ENCODE data around the gene TBX15. TPM values are rescaled to one million over a fixed set of nuclear protein-coding genes. Genes with fewer than 3 reads are reported as not detected.
A peak's percentile ranks its signal among the peaks of the same experiment; 100 is the strongest.

Gene TBX15
- total RNA-seq, 1 experiment from 2014 or later, result not detected

GRCh38 chr1:119003413-119004128 is 15.4 kb upstream of the TBX15 start:
- no peak for DNase-seq (ENCODE audit: low read depth)
- in situ Hi-C loops (cut with HindIII; ENCODE audit: low pct_unique_long_range_greater_than_20kb, low sequenced_read_pairs), result no loop called here

GRCh38 chr1:119002028-119002686 is 14.0 kb upstream of the TBX15 start:
- in situ Hi-C loops (cut with HindIII; ENCODE audit: low pct_unique_long_range_greater_than_20kb, low sequenced_read_pairs), result no loop called here
- peak; percentile 19 for DNase-seq (ENCODE audit: low read depth)

- in situ Hi-C loops (cut with HindIII; ENCODE audit: low pct_unique_long_range_greater_than_20kb, low sequenced_read_pairs), result no loop called here
Observed at GRCh38 chr1:119001181-119002027, 13.3 kb upstream of the TBX15 start.

GRCh38 chr1:119000371-119001180 is 12.4 kb upstream of the TBX15 start:
- in situ Hi-C loops (cut with HindIII; ENCODE audit: low pct_unique_long_range_greater_than_20kb, low sequenced_read_pairs), result no loop called here

More at GRCh38 chr1:119001181-119002027, 13.3 kb upstream of the TBX15 start:
- DNase-seq (ENCODE audit: low read depth), result no peak

GRCh38 chr1:118999348-119000071 is 11.4 kb upstream of the TBX15 start:
- in situ Hi-C loops (cut with HindIII; ENCODE audit: low pct_unique_long_range_greater_than_20kb, low sequenced_read_pairs), result no loop called here

More at GRCh38 chr1:119000371-119001180, 12.4 kb upstream of the TBX15 start:
- DNase-seq (ENCODE audit: low read depth), result no peak

GRCh38 chr1:118998171-118998570 is 10.0 kb upstream of the TBX15 start:
- in situ Hi-C loops (cut with HindIII; ENCODE audit: low pct_unique_long_range_greater_than_20kb, low sequenced_read_pairs), result no loop called here
- no peak for DNase-seq (ENCODE audit: low read depth)

More at GRCh38 chr1:118999348-119000071, 11.4 kb upstream of the TBX15 start:
- DNase-seq (ENCODE audit: low read depth), result no peak

- DNase-seq (ENCODE audit: low read depth), result no peak
- in situ Hi-C loops (cut with HindIII; ENCODE audit: low pct_unique_long_range_greater_than_20kb, low sequenced_read_pairs), result no loop called here
Observed at GRCh38 chr1:118997225-118997624, 9.1 kb upstream of the TBX15 start.

- DNase-seq (ENCODE audit: low read depth), result no peak
- in situ Hi-C loops (cut with HindIII; ENCODE audit: low pct_unique_long_range_greater_than_20kb, low sequenced_read_pairs), result no loop called here
Observed at GRCh38 chr1:118995312-118996016, 7.3 kb upstream of the TBX15 start.

GRCh38 chr1:118993700-118994026 is 5.5 kb upstream of the TBX15 start:
- in situ Hi-C loops (cut with HindIII; ENCODE audit: low pct_unique_long_range_greater_than_20kb, low sequenced_read_pairs), result no loop called here
- no peak for DNase-seq (ENCODE audit: low read depth)

- in situ Hi-C loops (cut with HindIII; ENCODE audit: low pct_unique_long_range_greater_than_20kb, low sequenced_read_pairs), result no loop called here
- DNase-seq (ENCODE audit: low read depth), result no peak
Observed at GRCh38 chr1:118992868-118993699, 4.9 kb upstream of the TBX15 start.

GRCh38 chr1:118992237-118992825 is 4.2 kb upstream of the TBX15 start:
- no peak for DNase-seq (ENCODE audit: low read depth)
- in situ Hi-C loops (cut with HindIII; ENCODE audit: low pct_unique_long_range_greater_than_20kb, low sequenced_read_pairs), result no loop called here

- in situ Hi-C loops (cut with HindIII; ENCODE audit: low pct_unique_long_range_greater_than_20kb, low sequenced_read_pairs), result no loop called here
- DNase-seq (ENCODE audit: low read depth), result no peak
Observed at GRCh38 chr1:118991448-118991847, 3.3 kb upstream of the TBX15 start.

- in situ Hi-C loops (cut with HindIII; ENCODE audit: low pct_unique_long_range_greater_than_20kb, low sequenced_read_pairs), result no loop called here
- DNase-seq (ENCODE audit: low read depth), result no peak
Observed at GRCh38 chr1:118990513-118991152, 2.5 kb upstream of the TBX15 start.

- no peak for DNase-seq (ENCODE audit: low read depth)
Observed at GRCh38 chr1:118989878-118990378, 1.8 kb upstream of the TBX15 start.

GRCh38 chr1:118989006-118989815 is 1.1 kb upstream of the TBX15 start:
- no peak for DNase-seq (ENCODE audit: low read depth)
- in situ Hi-C loops (cut with HindIII; ENCODE audit: low pct_unique_long_range_greater_than_20kb, low sequenced_read_pairs), result no loop called here

More at GRCh38 chr1:118989878-118990378, 1.8 kb upstream of the TBX15 start:
- in situ Hi-C loops (cut with HindIII; ENCODE audit: low pct_unique_long_range_greater_than_20kb, low sequenced_read_pairs), result no loop called here
